Measurements from ENCODE around the gene ABCA1. TPM values are rescaled to one million over a fixed set of nuclear protein-coding genes. Genes with fewer than 3 reads are reported as not detected.

ABCA1 gene
- total and polyA plus RNA-seq, 2 of the 4 experiments (the other 2 are of a cell fraction), result 5.8 to 52.2 TPM

GRCh38 chr9:104772714-104773510 is 155.0 kb downstream of the ABCA1 start:
- Histone ChIP-seq H3K4ac (ENCODE audit: low read depth, low read length) (no peak overlapping the region), H2BK20ac (ENCODE audit: low read depth, low read length) (no peak overlapping the region), H4K5ac (ENCODE audit: low read depth, low read length) (no peak overlapping the region), H3K18ac (ENCODE audit: low read depth, low read length) (no peak overlapping the region), H3K9me3 (ENCODE audit: control insufficient read depth, insufficient read depth, low read length) (no peaks in the 10 kb centered on the region), H4K91ac (ENCODE audit: insufficient read depth, low read depth, low read length) (no peak overlapping the region), H3K9ac (ENCODE audit: low read depth, low read length) (no peak overlapping the region), H4K20me1 (ENCODE audit: insufficient read depth, low read length) (no peaks in the 10 kb centered on the region), H3K79me1 (ENCODE audit: low read depth in 1 of 2, low read length in 2 of 2) (no peaks in the 10 kb centered on the region), H3K27ac (ENCODE audit: insufficient read depth, low read length) (no peak overlapping the region), H2BK120ac (ENCODE audit: low read depth, low read length) (no peak overlapping the region), H3K4me1 (ENCODE audit: control insufficient read depth, insufficient read depth, low read length) (no peaks in the 10 kb centered on the region), H3K14ac (replicated peaks; ENCODE audit: low read depth, low read length) (no peak overlapping the region), H3K56ac (ENCODE audit: extremely low read depth, insufficient read depth, low read length) (no peak overlapping the region), H3K23ac (ENCODE audit: low read depth, low read length) (no peak overlapping the region), H2AK5ac (ENCODE audit: low read depth, low read length) (no peak overlapping the region), H3K4me3 (ENCODE audit: insufficient read depth, low read depth, low read length) (no peak overlapping the region), H4K8ac (ENCODE audit: low read depth in 2 of 2, low read length in 2 of 2) (no peak overlapping the region), H3K4me2 (ENCODE audit: low read depth, low read length) (no peak overlapping the region), H3K9me1 (ENCODE audit: insufficient read depth, low read length) (no peaks in the 10 kb centered on the region), H2AFZ (replicated peaks; ENCODE audit: low read length, poor library complexity) (no peak overlapping the region), H2AK9ac (replicated peaks; ENCODE audit: low read depth, low read length, poor library complexity) (no peak overlapping the region), H2BK5ac (ENCODE audit: low read depth, low read length, poor library complexity, severe bottlenecking) (no peak overlapping the region), H2BK15ac (ENCODE audit: low read depth, low read length) (no peak overlapping the region), H3K36me3 (ENCODE audit: control insufficient read depth, insufficient read depth, low read length) (no peaks in the 10 kb centered on the region), H3K27me3 (ENCODE audit: control insufficient read depth, insufficient read depth, low read length) (no peaks in the 10 kb centered on the region)
- intact Hi-C loops (cut with micrococcal nuclease) (no loop called here), dilution Hi-C loops (cut with HindIII; ENCODE audit: low sequenced_read_pairs, unreplicated experiment) (no loop called here), in situ Hi-C loops (cut with MboI; ENCODE audit: low sequenced_read_pairs) (no loop called here)
- ChIA-PET CTCF (no interaction called here), POLR2A (ENCODE audit: unreplicated experiment) (no interaction called here)
- WGBS, 2 experiments (ENCODE audit: extremely low coverage in 2 of 2, insufficient read length in 1 of 2), result no CpG with 5 or more reads among the region's 5 CpGs
- no peak for DNase-seq
- BruUV-seq (replicated peaks), result no TSS peak
- no peak for ATAC-seq (ENCODE audit: low read depth)
- TF ChIP-seq, protein P1, sequence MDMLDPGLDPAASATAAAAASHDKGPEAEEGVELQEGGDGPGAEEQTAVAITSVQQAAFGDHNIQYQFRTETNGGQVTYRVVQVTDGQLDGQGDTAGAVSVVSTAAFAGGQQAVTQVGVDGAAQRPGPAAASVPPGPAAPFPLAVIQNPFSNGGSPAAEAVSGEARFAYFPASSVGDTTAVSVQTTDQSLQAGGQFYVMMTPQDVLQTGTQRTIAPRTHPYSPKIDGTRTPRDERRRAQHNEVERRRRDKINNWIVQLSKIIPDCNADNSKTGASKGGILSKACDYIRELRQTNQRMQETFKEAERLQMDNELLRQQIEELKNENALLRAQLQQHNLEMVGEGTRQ (IDR thresholded peaks at IDR 0.05; ENCODE audit: low read depth, low read length), result no peak
- TF ChIP-seq, protein P2, sequence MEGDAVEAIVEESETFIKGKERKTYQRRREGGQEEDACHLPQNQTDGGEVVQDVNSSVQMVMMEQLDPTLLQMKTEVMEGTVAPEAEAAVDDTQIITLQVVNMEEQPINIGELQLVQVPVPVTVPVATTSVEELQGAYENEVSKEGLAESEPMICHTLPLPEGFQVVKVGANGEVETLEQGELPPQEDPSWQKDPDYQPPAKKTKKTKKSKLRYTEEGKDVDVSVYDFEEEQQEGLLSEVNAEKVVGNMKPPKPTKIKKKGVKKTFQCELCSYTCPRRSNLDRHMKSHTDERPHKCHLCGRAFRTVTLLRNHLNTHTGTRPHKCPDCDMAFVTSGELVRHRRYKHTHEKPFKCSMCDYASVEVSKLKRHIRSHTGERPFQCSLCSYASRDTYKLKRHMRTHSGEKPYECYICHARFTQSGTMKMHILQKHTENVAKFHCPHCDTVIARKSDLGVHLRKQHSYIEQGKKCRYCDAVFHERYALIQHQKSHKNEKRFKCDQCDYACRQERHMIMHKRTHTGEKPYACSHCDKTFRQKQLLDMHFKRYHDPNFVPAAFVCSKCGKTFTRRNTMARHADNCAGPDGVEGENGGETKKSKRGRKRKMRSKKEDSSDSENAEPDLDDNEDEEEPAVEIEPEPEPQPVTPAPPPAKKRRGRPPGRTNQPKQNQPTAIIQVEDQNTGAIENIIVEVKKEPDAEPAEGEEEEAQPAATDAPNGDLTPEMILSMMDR (conservative IDR thresholded peaks at IDR 0.05; ENCODE audit: low read depth, low read length), result no peak
- TF ChIP-seq SMC3 (IDR thresholded peaks at IDR 0.05; ENCODE audit: low read depth, low read length), result no peak
- TF ChIP-seq NFE2L2 (IDR thresholded peaks at IDR 0.05; ENCODE audit: low read depth, low read length), result no peak
- TF ChIP-seq BHLHE40 (IDR thresholded peaks at IDR 0.05; ENCODE audit: low read depth, low read length), result no peak
- TF ChIP-seq RCOR1 (IDR thresholded peaks at IDR 0.05; ENCODE audit: insufficient replicate concordance, low read length), result no peak
- no peak for TF ChIP-seq POLR2A (IDR thresholded peaks at IDR 0.05; ENCODE audit: low read depth, low read length)
- TF ChIP-seq MAFK (IDR thresholded peaks at IDR 0.05; ENCODE audit: low read depth, low read length), result no peak
- TF ChIP-seq FOS (IDR thresholded peaks at IDR 0.05; ENCODE audit: low read depth, low read length), result no peak
- no peak for TF ChIP-seq ELK1 (IDR thresholded peaks at IDR 0.05; ENCODE audit: borderline replicate concordance, low read depth, low read length)
- no peak for TF ChIP-seq RFX5 (IDR thresholded peaks at IDR 0.05; ENCODE audit: low read depth, low read length)
